ENCODE measurements around the gene SHC3.
A peak's percentile ranks its signal among the peaks of the same experiment; 100 is the strongest.

Gene SHC3

DNA sequence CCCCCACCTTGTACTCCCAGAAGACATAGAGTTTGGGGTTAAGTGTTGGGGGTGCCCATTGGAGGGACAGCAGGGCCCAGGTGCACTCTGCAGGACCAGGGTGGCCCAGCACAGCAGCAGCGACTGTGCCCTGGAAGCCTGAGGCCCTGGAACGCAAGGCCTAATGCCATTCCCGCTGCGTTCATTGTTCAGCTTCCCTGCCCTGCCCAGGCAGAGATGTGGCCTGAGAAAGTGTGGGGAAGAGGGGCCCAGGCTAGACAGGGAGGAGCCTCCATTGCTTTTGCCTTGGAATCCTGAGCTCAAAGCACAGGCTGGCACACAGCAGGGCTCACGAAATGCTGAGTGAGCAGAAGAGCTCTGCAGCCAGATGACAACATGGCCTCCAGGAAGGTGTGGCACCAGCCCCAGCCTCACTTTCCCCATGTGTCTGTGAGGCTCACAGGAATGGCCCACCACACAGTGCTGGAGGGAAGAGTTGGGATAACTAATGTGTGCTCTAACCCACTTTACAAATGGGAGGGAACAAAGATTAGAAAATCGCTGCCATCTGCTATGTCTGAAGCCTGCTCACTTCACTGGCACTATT lies 168.0 kb downstream of the SHC3 start:
- H3K4me3 ChIP-seq (ENCODE audit: low read depth, low read length), result no peak overlapping the region
- no peak for DNase-seq (ENCODE audit: low read depth)
- in situ Hi-C loops (cut with HindIII; ENCODE audit: low sequenced_read_pairs), result loop anchor here (10.0 kb wide), 1 partner anchor 356 kb away; no protein-coding TSS in a partner anchor
- TF ChIP-seq CTCF (IDR thresholded peaks at IDR 0.05; ENCODE audit: low read depth, low read length, missing control alignments), result no peak

DNA sequence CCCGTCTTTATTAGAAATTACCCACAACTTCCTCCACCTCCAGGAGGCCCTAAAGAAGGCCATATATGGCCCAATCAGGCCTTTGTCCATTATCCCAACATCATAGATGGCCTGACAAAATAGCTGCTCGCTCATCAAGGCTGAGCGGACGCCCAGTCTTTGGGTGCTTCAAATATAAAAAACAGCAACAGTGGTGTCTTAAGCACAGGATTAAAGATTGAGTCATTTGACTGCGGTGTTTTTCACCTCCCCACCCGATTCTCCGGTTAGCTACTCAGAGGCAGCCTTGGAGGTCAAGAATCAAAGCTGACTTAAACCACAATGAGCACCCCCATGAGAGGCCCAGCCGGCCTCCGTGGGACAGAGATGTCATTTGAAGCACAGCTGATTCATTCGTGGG lies 168.6 kb downstream of the SHC3 start:
- no peak for DNase-seq (ENCODE audit: low read depth)
- in situ Hi-C loops (cut with HindIII; ENCODE audit: low sequenced_read_pairs), result loop anchor here (10.0 kb wide), 1 partner anchor 355 kb away; no protein-coding TSS in a partner anchor
- TF ChIP-seq CTCF (IDR thresholded peaks at IDR 0.05; ENCODE audit: low read depth, low read length, missing control alignments), result no peak
- no peak overlapping the region for H3K4me3 ChIP-seq (ENCODE audit: low read depth, low read length)

GRCh38 chr9:89009546-89009840 lies 169.1 kb downstream of the SHC3 start:
- DNase-seq (ENCODE audit: low read depth), result no peak
- no peak for TF ChIP-seq CTCF (IDR thresholded peaks at IDR 0.05; ENCODE audit: low read depth, low read length, missing control alignments)
- in situ Hi-C loops (cut with HindIII; ENCODE audit: low sequenced_read_pairs), result no loop called here
- H3K4me3 ChIP-seq (ENCODE audit: low read depth, low read length), result no peak overlapping the region

GRCh38 chr9:89008744-89009545 lies 169.7 kb downstream of the SHC3 start:
- no peak for DNase-seq (ENCODE audit: low read depth)
- peak; percentile 12 for TF ChIP-seq CTCF (IDR thresholded peaks at IDR 0.05; ENCODE audit: low read depth, low read length, missing control alignments)
- in situ Hi-C loops (cut with HindIII; ENCODE audit: low sequenced_read_pairs), result no loop called here
- no peak overlapping the region for H3K4me3 ChIP-seq (ENCODE audit: low read depth, low read length)

GRCh38 chr9:89008055-89008743 lies 170.4 kb downstream of the SHC3 start:
- in situ Hi-C loops (cut with HindIII; ENCODE audit: low sequenced_read_pairs), result no loop called here
- TF ChIP-seq CTCF (IDR thresholded peaks at IDR 0.05; ENCODE audit: low read depth, low read length, missing control alignments), result no peak
- no peak overlapping the region for H3K4me3 ChIP-seq (ENCODE audit: low read depth, low read length)

GRCh38 chr9:89006996-89007967 lies 171.3 kb downstream of the SHC3 start:
- in situ Hi-C loops (cut with HindIII; ENCODE audit: low sequenced_read_pairs), result no loop called here
- H3K4me3 ChIP-seq (ENCODE audit: low read depth, low read length), result no peak overlapping the region
- no peak for DNase-seq (ENCODE audit: low read depth)
- no peak for TF ChIP-seq CTCF (IDR thresholded peaks at IDR 0.05; ENCODE audit: low read depth, low read length, missing control alignments)

More at GRCh38 chr9:89008055-89008743, 170.4 kb downstream of the SHC3 start:
- DNase-seq (ENCODE audit: low read depth), result no peak

All from astrocyte of the cerebellum (primary cell).